HEK293 (cell line): ENCODE results near the gene EFCC1.

Experiments
- CTCF ChIP-seq: fragments of 450-650 bp; formaldehyde crosslinking; IDR thresholded peaks from 2 replicates; pipeline ENCODE4 v1.5.1; 2016; ENCODE audit warnings: missing biosample characterization, missing genetic modification characterization
- GLIS1 ChIP-seq: fragments of 450-650 bp; formaldehyde crosslinking; IDR thresholded peaks from 2 replicates; pipeline ENCODE4 v1.5.1; 2016; ENCODE audit warnings: missing biosample characterization, missing genetic modification characterization
- HOXA7 ChIP-seq: sonication (generic); formaldehyde crosslinking; IDR thresholded peaks from 2 replicates; pipeline ENCODE4 v1.8.1; 2022; ENCODE audit warnings: missing genetic modification reagents, borderline replicate concordance
- MYNN ChIP-seq: fragments of 450-650 bp; formaldehyde crosslinking; IDR thresholded peaks from 2 replicates; pipeline ENCODE4 v1.5.1; 2016; ENCODE audit warnings: missing biosample characterization, missing genetic modification characterization, borderline replicate concordance
- SETDB1 ChIP-seq: IDR thresholded peaks from one replicate; pipeline ENCODE4 v1.6.1; 2017; ENCODE audit warnings: mild to moderate bottlenecking, low read length, moderate library complexity, mixed read lengths; ENCODE audit not compliant: insufficient read length
- ZBTB7A ChIP-seq: fragments of 450-650 bp; formaldehyde crosslinking; IDR thresholded peaks from 2 replicates; pipeline ENCODE4 v1.5.1; 2016; ENCODE audit warnings: low read depth, missing biosample characterization, missing genetic modification characterization
- ZNF311 ChIP-seq: fragments of 450-650 bp; formaldehyde crosslinking; IDR thresholded peaks from 2 replicates; pipeline ENCODE4 v1.5.1; 2017; ENCODE audit warnings: missing biosample characterization, missing genetic modification characterization, borderline replicate concordance
- ZNF37A ChIP-seq: fragments of 450-650 bp; IDR thresholded peaks from 2 replicates; pipeline ENCODE4 v1.5.1; 2018; ENCODE audit warnings: missing biosample characterization, missing genetic modification characterization
- ZNF561 ChIP-seq: fragments of 450-650 bp; IDR thresholded peaks from 2 replicates; pipeline ENCODE4 v1.5.1; 2018; ENCODE audit warnings: missing biosample characterization, missing genetic modification characterization, borderline replicate concordance
- ZNF747 ChIP-seq: fragments of 450-650 bp; formaldehyde crosslinking; IDR thresholded peaks from 2 replicates; pipeline ENCODE4 v1.5.1; 2016; ENCODE audit warnings: missing biosample characterization, missing genetic modification characterization

DNA sequence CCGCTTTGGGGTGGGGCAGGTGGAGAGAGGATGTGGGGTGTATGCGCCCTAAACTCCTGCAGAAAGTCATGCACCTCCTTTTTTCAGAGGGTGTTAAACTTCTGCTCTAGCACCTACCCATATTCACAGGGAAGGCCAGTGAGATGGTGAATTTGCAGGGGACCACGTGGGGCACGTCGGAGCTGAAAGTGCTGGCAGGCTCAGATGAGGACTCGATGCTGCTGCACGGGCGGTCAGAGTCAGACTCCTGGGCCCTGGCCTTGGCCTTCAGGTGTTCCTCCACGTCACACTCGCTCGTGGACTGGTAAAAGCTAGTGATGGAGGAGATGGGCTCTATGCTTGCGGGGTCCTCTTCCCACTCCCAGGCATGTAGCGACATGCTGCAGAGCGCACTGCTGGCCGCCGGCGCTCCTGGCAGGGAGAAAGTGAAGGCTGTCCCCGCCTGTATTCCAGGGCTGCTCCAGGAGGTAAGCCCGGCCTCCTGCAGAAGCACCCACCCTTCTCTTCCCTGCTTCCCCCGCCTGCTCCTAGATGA lies 8.1 kb upstream of the EFCC1 start:
- no peak for TF ChIP-seq ZNF311 (tag by site-specific recombination)
- no peak for TF ChIP-seq ZNF747 (tag by site-specific recombination)
- TF ChIP-seq GLIS1 (tag by site-specific recombination): no peak
- no peak for TF ChIP-seq ZNF37A (tag by site-specific recombination)
- TF ChIP-seq CTCF: no peak
- no peak for TF ChIP-seq SETDB1
- TF ChIP-seq ZNF561 (tag by site-specific recombination): no peak
- TF ChIP-seq HOXA7: no peak
- no peak for TF ChIP-seq ZBTB7A (tag by site-specific recombination)
- TF ChIP-seq MYNN (tag by site-specific recombination): no peak
